HG03378 (cell line): ENCODE data around the gene AMOTL2.

Source experiments
- ATAC-seq: cut with Tn5 transposase; IDR thresholded peaks from one replicate; pipeline ENCODE4 v1.9.1; 2021; ENCODE audit warnings: mild to moderate bottlenecking, moderate library complexity; ENCODE audit not compliant: unreplicated experiment

Gene AMOTL2

DNA sequence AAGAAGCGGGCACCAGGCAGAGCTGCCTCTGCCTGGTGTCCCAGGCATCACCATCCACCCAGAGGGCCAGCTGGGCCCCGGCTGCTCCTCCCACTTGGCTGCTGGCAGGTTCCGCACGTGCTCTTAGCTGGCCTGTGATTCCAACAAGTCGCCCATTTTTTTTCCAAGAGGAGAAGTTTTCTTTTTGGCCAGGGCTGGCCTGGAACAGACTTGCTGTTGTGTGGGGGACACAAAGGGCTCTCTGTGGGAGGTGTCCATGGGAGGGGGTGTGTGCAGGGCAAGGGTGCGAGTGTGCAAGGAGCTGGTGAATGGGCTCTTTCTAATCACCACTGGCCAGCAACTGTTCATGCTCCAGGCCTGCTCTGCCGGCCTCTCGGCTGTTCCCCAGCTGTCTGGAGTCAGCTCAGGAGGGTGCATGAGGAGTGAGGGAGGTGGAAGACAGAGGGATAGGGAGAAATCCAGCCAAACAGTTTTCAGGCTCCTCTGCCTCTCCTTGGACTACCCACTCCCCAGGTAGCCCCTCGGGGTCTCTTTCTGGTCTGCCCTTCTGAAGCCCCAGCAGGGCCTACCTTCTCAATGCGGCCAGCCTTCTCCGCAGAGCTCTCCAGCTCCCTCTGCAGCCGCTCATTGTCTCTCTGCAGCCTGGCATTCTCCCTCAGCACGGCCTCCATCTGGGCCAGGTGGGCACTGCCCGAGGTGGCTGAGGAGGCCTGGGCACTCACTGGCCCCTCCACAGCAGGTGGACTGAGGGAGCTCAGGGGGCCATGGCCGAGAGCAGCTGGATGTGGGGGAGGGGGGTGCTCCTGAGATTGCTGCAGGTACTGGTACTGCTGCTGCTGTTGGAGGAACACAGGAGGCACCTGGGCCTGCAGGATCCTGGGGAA lies 7.1 kb downstream of the AMOTL2 start:
- no peak for ATAC-seq

DNA sequence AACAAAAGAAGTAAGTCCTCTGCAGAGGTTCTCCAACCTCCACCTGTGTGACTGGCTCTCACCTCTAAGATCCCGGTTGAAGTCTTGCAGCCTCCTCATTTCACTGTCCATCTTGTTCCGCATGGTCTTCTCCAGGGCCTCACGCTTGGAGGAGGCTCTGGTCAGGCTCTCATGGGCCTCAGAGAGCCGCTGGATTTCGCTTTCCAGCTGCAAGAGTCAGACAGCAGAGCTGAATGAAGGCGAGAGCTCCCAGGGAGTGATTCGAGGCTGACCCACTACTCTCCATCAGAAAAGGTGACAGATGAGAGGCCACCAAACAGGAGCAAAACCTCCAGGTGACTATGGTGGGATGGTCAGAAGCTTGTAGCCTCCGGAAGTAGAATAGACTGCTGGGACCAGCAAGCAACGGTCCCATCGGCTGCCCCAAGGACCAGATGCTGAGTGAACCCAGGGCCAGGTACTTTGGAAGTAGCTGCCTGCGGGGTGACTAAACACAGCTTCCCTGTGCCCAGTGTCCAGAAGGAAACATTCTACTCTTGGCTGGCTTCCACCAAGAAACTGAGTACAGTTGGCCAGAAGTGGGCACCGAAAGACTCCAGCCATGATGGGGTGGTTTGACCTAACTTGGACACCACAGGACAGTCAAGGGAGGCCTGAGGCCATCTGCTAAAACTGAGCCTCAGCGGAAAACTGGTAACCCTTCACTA lies 7.9 kb downstream of the AMOTL2 start:
- ATAC-seq = no peak

DNA sequence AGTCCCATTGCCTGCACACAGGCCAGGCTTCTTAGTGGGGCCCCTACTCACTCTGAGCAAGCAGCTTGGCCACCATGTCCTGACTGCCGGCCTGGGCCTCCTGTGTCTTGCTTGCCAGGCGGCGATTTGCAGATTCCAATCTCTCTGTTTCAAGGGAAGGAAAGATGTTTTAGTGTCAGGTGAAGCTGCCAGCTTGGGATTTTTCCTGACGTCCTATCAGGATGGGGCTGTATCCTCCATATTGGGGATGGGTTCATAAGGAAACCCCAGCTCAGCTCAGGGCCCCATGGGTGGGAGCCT lies 8.5 kb downstream of the AMOTL2 start:
- no peak for ATAC-seq

DNA sequence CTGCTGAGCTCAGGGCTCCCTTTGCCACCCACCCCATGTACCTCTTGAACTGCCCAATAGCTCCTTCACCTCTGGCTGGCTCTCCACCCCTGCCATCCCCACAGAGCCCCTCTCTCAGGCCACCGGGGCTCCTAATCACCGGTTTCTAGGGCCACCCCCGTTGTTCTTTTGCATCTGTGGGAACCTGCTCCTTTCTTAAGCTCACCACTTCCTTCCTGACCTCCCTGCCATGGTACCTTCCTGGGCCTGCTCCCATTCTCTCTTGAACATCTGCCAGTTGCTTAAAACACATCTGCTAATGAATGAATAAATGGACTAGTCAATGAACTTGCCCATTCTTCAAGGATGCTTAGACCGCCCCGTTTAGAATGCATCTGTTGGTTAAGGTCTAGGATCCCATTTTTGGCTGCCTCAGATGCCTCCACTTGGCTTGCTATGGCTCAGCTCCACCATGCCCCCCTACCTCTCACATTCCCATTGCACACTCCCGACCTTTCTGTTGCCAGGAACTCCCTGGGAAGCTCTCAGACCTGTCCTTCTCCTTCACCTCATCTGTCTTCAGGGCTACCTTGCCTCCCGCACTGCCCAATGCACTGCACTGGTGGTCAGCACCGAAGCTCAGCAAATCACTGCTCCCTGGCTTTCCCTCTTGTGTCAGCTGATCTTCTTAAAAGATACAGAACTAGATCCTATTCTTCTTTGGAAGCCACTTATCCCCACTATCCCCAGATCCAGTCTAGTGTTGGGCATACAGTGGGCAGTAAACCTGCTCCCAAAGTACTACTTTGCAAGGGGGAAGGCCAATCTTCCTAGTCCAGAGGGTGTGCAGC lies 9.1 kb downstream of the AMOTL2 start:
- no peak for ATAC-seq

DNA sequence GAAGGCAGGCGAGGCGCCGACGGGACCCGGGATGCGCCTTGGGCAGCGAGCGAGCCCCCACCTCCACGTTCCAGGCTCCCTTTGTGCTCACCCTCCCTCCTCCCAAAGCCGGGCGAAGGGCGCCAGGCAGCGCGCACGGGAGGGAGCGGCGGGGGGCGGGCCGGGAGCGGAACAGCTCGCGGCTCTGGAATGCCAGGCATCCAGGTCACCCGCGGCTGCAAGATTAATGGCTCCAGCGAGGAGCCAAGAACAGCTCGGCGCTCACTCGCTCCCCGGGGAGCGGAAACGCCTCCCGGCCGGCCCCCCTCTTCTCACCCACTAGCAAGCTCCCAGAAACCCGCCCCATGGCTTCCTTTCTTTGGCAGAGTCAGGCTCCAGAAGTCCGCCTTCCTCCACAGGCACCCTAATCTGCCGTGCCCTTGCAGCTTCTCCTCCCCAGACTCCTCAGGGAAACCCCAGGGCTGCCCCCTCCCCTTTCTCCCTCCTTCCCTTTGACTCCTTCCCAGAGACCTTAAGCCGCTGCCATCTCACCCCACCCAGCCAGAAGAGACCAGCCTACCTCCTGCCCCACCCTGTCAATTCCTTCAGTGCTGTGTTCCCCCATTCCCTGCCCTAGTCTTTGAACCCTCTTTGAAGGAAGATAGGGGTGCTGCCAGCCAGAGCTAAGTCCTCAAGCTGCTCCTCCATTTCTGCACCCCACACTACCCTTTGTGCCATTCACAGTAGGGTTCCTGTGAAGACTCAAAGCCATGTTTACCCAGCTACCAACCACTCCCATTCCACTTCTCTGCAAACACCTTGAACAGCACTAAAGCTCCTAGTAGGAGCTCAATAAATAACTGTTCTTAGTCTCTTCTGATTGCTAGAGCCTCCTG lies 9.9 kb downstream of the AMOTL2 start:
- no peak for ATAC-seq

DNA sequence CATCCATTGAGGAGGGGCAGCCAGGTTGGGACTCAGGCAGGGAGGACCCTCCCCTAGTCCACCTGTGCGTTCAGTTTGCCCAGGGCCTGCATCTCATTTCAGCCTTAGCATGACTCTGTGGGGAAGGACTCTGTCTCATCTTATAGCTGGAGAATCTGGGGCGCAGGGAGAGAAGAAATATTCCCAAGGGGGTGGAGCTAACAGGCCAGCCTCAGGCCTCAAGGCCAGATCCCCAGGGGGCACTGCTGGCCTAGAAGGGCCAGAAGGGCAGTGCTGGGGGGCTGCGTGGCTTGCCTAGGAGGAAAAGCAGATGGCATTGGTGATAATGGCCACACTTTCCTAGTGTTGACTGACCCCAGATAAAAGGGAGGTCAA lies 10.9 kb downstream of the AMOTL2 start:
- no peak for ATAC-seq

DNA sequence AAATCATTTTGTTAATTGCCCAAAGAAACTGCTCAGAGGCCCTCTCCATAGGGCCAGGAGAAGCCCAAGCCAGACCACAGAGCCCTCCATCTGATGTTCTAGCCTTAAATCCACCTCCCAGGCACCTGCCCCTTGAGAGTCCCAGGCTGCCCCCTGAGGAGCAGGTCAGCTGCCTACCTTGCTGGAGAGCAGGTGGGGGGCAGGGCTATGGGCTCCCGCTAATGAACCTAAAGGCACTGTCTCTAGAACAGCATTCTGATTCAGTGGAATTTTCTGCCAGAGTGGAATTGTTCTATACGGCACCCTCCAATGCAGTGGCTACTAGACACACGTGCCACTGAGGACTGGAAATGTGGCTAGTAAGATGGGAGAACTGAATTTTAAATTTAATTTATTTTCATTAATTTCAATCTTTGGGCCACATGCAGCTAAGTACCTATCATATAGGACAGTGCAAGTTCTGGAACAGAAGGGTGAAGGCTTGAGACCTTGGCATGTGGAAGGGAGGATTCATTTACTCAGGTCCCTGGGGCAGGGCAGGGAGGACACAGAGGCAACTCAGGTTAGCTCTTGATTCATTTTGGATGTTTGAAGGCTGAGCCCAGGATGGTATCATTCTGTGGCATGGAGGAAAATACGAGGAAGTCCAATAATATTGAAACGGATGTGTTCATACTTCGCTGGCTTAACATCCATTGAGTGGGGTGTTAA lies 11.4 kb downstream of the AMOTL2 start:
- ATAC-seq = no peak

DNA sequence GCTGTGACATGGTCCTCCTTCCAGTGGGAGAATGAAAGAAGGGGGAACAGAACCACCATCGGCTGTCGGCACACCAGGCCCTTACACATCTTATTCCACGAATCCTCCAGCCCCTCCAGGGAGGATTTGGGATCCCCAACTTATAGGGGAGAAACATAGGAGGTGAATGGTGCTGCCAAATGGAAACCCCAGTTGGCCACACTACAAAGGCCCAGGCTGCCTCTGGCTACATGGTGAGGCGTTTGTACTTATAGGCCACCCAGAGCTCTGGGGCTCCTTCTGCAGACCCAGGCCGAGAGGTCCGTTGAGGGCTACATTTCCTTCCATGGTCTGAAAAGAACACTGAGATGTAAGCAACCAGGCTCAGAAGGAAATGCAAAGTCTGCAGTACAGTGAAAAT lies 12.0 kb downstream of the AMOTL2 start:
- no peak for ATAC-seq

DNA sequence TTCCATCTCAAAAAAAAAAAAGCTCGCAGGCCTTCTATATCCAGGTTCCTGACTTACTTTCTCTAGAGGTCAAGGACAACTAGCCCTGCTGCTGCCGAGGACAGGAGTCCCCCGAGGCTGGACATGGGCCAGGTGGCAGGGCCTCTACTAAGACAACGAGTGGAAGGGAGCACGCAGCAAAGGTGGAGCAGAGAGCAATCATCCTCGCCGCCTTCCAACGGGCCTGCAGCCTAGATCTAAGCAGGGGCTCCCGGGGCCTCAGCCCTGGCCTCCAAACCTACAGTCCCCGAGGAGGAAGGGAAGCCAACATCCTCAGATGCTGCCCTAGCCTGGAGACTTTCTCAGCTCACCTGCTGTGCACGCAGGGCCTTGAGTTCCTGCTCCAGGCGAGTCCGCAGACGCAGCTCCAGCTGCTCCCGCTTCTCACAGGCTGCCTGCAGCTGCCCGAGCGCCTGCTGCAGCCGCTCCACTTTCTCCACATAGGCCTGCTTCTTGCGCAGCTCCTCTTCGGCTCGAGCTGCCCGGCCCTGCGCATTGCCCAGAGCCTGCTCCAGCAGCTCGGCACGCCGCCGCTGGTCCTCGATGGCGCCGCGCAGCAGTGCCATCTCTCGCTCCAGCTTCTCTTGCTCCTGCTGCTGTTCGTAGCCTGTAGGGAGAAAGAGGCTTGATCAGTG lies 12.9 kb downstream of the AMOTL2 start:
- ATAC-seq = no peak

DNA sequence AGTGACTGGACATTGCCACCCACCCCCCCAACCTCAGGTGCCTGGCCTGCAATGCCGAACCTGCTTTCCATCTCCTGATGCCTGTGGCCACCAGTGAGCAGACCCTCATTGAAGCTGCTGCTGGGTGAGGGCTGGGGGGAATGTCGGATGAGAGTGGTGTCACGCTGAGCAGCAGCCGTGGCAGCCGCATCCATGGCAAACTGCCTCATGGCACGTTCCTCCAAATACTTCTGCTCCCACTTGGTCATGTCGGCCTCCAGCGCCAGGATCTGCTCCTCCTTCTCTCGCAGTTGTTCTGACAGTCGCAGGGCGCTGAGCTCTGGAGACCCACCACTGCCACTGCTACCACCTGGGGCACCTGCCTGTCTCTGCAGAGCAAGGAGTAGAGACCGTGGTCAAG lies 14.2 kb downstream of the AMOTL2 start:
- ATAC-seq = no peak

DNA sequence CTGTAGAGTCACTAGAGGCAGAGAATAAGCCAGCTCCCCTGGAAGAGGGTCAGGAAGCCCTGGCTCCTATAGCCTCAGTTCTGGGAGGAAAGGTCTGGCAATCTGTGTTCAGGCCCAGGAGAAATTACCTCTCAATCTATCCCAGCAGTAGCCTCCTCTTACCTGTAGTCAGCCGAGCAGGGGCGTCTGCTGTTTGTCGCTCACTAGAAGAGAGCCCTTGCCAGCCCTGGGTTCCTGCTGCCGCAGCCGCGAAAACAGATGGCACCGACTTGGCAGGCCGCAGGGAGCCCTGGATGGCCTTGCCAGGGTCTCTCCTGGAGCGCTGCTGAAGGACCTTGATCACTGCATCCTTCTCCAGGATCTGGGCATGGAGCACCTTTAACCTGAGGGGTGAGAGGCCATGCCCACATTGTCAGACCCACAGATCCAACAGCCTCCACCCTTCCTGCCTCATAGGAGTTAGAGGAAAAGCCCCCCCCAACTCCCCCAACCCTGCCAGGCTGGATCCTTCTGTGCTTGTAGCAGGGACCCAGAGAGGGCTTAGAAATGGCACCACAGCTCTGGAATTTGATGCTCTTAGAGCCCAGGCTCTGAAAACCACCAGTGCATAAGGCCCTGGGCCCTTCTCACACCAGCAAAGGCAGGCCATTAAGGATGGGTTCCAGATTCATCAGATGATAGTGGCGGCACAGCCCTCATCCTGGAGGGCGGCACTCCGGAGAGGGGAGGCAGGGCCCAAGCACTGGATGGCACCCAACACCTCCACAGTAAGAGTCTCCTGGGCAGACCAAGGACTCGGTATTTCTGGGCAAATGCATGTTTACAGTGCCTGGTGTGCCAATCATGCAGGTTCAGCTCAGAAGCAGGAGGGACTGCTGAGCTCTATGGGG lies 14.9 kb downstream of the AMOTL2 start:
- no peak for ATAC-seq

DNA sequence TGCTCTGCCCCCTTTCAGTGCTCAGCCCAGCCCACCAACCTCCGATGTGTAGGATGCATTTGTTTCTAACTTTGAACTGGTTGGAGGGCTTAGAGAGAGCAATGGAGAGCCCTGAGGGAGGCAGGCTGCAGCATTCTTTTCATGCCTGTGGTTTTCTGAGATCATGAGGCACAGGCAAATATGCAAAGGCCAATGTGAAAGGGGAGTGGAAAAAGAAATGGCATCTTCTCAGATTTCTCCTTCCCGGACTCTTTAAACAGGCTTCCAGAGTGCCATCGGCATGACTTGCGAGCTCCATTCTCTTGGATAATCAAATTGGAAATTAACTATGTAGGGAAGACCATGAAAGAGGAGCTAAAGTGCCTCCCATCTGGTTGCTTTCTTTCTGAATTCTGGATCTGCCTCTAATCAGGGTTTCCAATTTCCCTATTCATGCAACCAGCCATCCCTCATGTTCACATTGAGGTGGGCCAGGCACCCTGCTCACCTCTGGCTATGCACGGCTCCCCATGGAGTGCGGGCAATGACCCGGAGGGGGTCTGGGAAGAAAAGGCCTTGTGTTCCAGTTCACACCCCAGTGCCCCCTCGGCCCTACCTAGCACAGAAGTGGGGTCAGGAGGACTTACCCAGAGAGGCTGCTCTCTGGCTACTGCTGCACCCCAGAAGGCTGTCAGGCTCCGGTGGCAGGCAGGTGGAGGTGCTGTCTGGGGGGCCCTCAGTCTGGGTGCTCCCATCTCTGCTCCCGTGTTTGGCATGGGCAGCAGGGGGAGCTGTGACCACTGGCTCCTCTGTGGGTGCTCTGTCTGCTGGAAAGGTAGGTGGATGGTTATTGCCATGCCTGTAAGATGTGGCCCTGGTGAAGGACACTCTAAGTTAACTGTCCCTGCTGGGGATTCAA lies 16.1 kb downstream of the AMOTL2 start:
- ATAC-seq = no peak

DNA sequence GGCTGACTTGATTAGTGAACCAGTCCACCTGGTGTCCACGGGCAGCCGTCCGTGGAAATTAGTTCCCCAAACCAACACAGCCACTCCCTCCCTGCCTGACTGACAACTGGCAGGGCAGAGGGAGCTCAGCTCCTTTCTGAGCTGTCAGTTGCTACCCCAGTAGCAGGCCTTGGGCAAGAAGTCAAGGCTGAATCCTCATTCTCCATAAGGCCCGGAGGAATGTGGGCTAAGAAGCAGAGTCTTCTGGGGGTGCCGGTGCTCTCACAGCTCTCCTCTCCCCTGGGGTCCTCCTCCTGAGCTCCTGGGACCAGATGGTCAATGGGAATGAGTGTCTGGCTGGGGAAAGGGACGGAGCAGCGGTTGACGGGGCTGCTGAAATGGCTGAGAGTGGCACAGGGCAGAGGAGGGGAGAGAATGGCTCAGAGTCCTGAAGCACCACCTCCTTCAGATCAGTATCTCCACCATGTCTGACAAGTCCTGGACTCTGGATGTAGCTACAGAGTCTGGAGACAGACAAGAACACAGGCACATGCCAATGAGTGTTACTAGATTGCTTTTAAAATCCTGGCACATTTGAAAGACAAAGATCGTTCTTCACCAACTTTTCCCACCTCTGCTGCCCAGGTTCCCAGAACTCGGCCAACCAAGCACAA lies 16.9 kb downstream of the AMOTL2 start:
- ATAC-seq = no peak

DNA sequence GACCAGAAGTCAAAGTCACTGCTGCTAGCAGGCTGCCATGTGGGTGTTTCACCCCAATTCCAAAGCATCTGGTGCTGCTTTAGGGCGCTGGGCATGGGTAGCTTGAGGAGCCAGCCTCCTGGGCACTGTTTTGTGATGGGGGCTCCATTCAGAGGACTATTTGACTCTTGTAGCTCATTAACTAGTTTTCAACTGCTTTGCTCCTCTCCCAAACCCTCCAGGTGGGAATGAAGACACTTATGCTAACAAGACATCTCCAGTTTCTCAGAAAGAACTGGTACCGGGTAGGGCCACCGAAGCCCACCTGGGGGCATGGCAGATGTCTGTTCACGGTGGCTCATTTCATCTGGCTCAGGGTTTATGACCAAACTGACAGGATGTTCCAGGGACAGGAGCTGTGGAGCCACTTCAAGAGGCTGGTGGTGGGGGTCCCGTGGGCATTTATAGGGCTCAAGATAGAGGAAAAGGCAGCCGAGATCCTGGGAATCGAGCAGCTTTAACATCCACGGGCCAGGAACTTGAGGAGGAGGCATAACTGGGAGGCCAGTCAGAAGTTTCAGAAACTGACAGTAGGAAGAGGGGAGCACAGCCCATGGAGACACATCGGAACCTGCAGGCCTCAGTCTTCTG lies 17.7 kb downstream of the AMOTL2 start:
- ATAC-seq = no peak

DNA sequence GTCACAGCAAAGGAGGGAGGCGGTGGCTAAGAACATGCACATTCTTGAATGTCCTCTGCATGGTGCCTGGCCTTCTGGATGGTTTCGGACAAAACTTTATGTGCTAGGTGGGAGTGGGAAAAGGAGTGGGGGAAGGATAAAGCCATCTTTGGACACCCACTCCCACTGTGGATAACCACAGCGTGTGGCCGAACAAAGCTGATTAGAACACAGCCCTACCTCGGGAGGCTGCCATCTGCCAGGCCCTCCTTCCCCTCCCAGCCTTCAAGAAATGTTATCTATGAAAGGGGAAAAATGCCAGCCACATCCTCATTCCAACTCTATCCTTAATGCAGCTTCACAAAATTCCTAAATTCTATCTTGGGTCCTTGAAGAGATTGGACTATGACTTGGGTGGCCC lies 18.8 kb downstream of the AMOTL2 start:
- no peak for ATAC-seq

DNA sequence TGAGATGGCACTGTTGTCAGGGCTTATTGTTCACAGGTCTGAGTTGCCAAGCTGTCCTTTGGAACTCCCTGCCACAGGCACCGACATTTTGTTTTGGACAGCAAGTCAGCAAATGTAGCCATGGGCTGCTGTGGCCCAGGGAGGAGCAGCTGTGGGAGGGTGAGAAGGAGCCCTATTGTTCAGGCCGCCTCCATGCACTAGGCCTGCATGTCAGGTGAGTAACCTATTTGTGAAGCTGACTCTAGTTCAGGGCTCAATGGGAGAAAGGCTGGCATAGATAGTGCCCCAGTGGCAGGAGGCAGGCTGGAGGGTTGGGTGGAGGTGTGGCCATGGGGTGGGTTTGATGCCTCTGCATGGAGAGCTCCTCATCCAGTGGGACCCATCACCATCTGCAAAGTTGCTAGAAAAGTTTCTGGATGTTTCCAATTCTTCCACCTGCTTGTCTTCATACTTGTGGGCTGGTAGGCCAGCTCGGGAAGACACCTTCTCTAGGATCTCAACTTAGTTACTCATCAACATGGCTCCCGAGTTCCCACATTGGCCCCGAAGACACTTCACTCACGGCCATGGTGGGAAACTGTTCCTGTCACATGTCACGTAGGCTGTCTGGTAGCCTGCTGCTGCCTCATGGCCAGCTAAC lies 19.5 kb downstream of the AMOTL2 start:
- ATAC-seq = no peak
